B cell (primary cell): ENCODE measurements around the gene FADS2. TPM values are rescaled to one million over a fixed set of nuclear protein-coding genes. Genes with fewer than 3 reads are reported as not detected.

Experiments used
- ATAC-seq: fragments of 200-7000 bp; cut with Tn5 transposase; one replicate; pipeline ENCODE4 v1.10.0; 2021; ENCODE audit warnings: low read depth, mild to moderate bottlenecking, moderate number of reproducible peaks, moderate library complexity
- CTCF ChIA-PET: fragments of 350-600 bp; sonication (Branson Sonifier 250); formaldehyde crosslinking; loops from one replicate; lab custom pipeline; 2021; ENCODE audit warnings: antibody characterized with exemption, inconsistent platforms; lab: Charles Lee
- POLR2A ChIA-PET: fragments of 350-600 bp; sonication (Branson Sonifier 250); formaldehyde crosslinking; loops from one replicate; lab custom pipeline; 2021; ENCODE audit warnings: antibody characterized with exemption; lab: Charles Lee
- DNase-seq: peaks from one replicate; pipeline ENCODE4 v3.0.0; 2013
- H2AFZ ChIP-seq: 2 replicates; pipeline ENCODE4 v1.6.1; 2012; ENCODE audit warnings: mild to moderate bottlenecking, low read depth, low read length; ENCODE audit not compliant: insufficient read depth, poor library complexity, severe bottlenecking
- H3K27ac ChIP-seq, 2 donors: 1 replicate in 1 of 2; 2 replicates in 1 of 2; pipeline ENCODE4 v1.5.1; 2012 to 2013; ENCODE audit warnings: low read length in 2 of 2, mild to moderate bottlenecking in 2 of 2, moderate library complexity in 1 of 2
- H3K27me3 ChIP-seq, 4 experiments: fragments of 200-600 bp in 1 of 4; sonication (generic) in 1 of 4; replicated peaks in 1 of 4; 1 replicate in 2 of 4; 2 replicates in 2 of 4; pipeline versions ENCODE4 v1.6.1 to v1.7.0; 2013 to 2016; ENCODE audit warnings: low read length in 3 of 4, mild to moderate bottlenecking in 2 of 4, mixed read lengths in 1 of 4, moderate library complexity in 1 of 4; ENCODE audit not compliant: insufficient read depth in 4 of 4, control insufficient read depth in 3 of 4; ENCODE audit errors: control extremely low read depth in 1 of 4
- H3K36me3 ChIP-seq, 2 experiments: replicated peaks in 1 of 2; 1 replicate in 1 of 2; 2 replicates in 1 of 2; pipeline versions ENCODE4 v1.6.1 to v1.7.1; 2013; ENCODE audit warnings: low read length in 1 of 2; ENCODE audit not compliant: insufficient read depth in 2 of 2, control insufficient read depth in 1 of 2; ENCODE audit errors: control extremely low read depth in 1 of 2, extremely low read depth in 1 of 2
- H3K4me1 ChIP-seq, 2 donors: fragments of 200-600 bp in 1 of 2; sonication (generic) in 1 of 2; 1 replicate in 1 of 2; 2 replicates in 1 of 2; pipeline versions ENCODE4 v1.5.1 to v1.6.1; 2013 to 2017; ENCODE audit warnings: low read length in 2 of 2; ENCODE audit not compliant: control insufficient read depth in 2 of 2, insufficient read depth in 2 of 2
- H3K4me2 ChIP-seq: replicated peaks from 2 replicates; pipeline ENCODE3; 2012; ENCODE audit warnings: mild to moderate bottlenecking, low read depth, low read length; ENCODE audit not compliant: poor library complexity, severe bottlenecking
- H3K4me3 ChIP-seq, 5 experiments: fragments of 200-600 bp in 1 of 5; sonication (generic) in 1 of 5; 1 replicate in 3 of 5; 2 replicates in 2 of 5; pipeline versions ENCODE4 v1.5.1 to v1.7.0; 2011 to 2016; ENCODE audit warnings: low read length in 4 of 5, mild to moderate bottlenecking in 4 of 5, low read depth in 2 of 5, control low read depth in 1 of 5, moderate library complexity in 1 of 5; ENCODE audit not compliant: insufficient read depth in 1 of 5; ENCODE audit errors: control extremely low read depth in 1 of 5, extremely low read depth in 1 of 5
- H3K79me2 ChIP-seq: fragments of 200-600 bp; sonication (generic); one replicate; pipeline ENCODE4 v1.6.0; 2016; ENCODE audit warnings: low read length; ENCODE audit not compliant: control insufficient read depth, insufficient read depth
- H3K9ac ChIP-seq: fragments of 200-600 bp; sonication (generic); 2 replicates; pipeline ENCODE4 v1.6.1; 2017; ENCODE audit warnings: mild to moderate bottlenecking, low read length, moderate library complexity
- H3K9me3 ChIP-seq, 3 donors: one replicate each; pipeline versions ENCODE4 v1.6.1 to v1.7.1; 2013; ENCODE audit warnings: low read length in 2 of 3; ENCODE audit not compliant: control insufficient read depth in 2 of 3, insufficient read depth in 1 of 3; ENCODE audit errors: control extremely low read depth in 1 of 3
- H4K20me1 ChIP-seq: 2 replicates; pipeline ENCODE4 v1.6.0; 2012; ENCODE audit warnings: mild to moderate bottlenecking, low read length; ENCODE audit not compliant: insufficient read depth, control insufficient read depth, poor library complexity, severe bottlenecking
- H3K27ac Mint-ChIP-seq: one replicate; pipeline ENCODE4 v1.8.0; 2021; ENCODE audit warnings: mixed read lengths
- H3K27me3 Mint-ChIP-seq: one replicate; pipeline ENCODE4 v1.8.0; 2021; ENCODE audit warnings: mixed read lengths
- H3K4me1 Mint-ChIP-seq: one replicate; pipeline ENCODE4 v1.8.0; 2021; ENCODE audit warnings: mixed read lengths
- H3K4me3 Mint-ChIP-seq: one replicate; pipeline ENCODE4 v1.8.0; 2021; ENCODE audit warnings: mixed read lengths
- H3K9me3 Mint-ChIP-seq: one replicate; pipeline ENCODE4 v1.8.0; 2022; ENCODE audit warnings: mixed read lengths; ENCODE audit not compliant: insufficient read depth
- EZH2 ChIP-seq: IDR thresholded peaks from 2 replicates; pipeline ENCODE4 v1.6.1; 2012; ENCODE audit warnings: borderline replicate concordance, low read depth, mild to moderate bottlenecking, moderate library complexity, low read length; ENCODE audit not compliant: insufficient read depth, poor library complexity, severe bottlenecking
- WGBS: methylation state at CpG from one replicate; pipeline ENCODE4 v1.1.5; 2013; ENCODE audit warnings: missing lambda C conversion rate; ENCODE audit not compliant: insufficient coverage; 5-methylcytosine and 5-hydroxymethylcytosine counted together
- intact Hi-C: fragments of 100-400 bp; cut with micrococcal nuclease; formaldehyde crosslinking; loops from one replicate; pipeline ENCODE4 v1.10.0; 2022
- polyA plus RNA-seq: library from polyadenylated mRNA; depleted of rRNA; stranded (reverse); fragments of >200 nt; gene quantifications from 2 replicates; pipeline ENCODE4 v1.2.3, GENCODE V29; 2012
- total RNA-seq, 2 donors: library from RNA; stranded (reverse); fragments of 120-200 nt in 1 of 2; gene quantifications; 1 replicate in 1 of 2; 2 replicates in 1 of 2; pipeline versions ENCODE4 v1.2.3 to v1.2.4, GENCODE V29; 2013 to 2022
- TF ChIP-seq, protein P1 (sequence below): fragments of 200-600 bp; IDR thresholded peaks from one replicate; pipeline ENCODE4 v1.8.0; 2022; ENCODE audit warnings: antibody characterized with exemption, mild to moderate bottlenecking

FADS2 gene
- total and polyA plus RNA-seq, 2 donors (not counting 1 experiment from before 2014, with no cell fraction given), result 1.5 to 5.9 TPM

DNA sequence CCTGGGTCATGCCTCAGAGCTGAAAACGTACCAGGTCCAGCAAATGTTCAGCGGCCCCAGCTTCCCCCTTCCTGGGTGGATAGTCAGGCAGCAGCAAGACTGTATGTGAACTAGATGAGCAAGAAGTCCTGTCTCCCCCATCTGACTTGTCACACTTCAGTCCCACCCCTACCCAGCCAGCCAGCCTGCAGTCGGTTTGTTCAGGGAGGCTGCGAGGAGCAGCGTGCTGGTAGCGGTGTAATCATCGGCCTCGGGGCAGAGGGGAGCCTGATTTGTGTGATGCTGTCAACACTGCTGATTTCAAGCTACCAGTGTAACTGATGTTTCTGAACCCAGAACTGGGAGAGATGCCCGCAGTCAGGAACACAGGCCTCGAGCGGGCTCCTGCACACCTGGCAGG is 45.3 kb upstream of the FADS2 start:
- H3K27me3 ChIP-seq, result peaks cover 0 to 4% (median 0%) of the 10 kb centered on the region in 4 experiments
- peaks cover 0 to 17% of the 10 kb centered on the region in 2 experiments for H3K36me3 ChIP-seq
- H3K4me1 ChIP-seq, result peaks cover 11 to 13% of the 10 kb centered on the region in 2 donors
- TF ChIP-seq EZH2, result no peak
- TF ChIP-seq, protein P1, sequence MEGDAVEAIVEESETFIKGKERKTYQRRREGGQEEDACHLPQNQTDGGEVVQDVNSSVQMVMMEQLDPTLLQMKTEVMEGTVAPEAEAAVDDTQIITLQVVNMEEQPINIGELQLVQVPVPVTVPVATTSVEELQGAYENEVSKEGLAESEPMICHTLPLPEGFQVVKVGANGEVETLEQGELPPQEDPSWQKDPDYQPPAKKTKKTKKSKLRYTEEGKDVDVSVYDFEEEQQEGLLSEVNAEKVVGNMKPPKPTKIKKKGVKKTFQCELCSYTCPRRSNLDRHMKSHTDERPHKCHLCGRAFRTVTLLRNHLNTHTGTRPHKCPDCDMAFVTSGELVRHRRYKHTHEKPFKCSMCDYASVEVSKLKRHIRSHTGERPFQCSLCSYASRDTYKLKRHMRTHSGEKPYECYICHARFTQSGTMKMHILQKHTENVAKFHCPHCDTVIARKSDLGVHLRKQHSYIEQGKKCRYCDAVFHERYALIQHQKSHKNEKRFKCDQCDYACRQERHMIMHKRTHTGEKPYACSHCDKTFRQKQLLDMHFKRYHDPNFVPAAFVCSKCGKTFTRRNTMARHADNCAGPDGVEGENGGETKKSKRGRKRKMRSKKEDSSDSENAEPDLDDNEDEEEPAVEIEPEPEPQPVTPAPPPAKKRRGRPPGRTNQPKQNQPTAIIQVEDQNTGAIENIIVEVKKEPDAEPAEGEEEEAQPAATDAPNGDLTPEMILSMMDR, result no peak
- peaks cover 11% of the 10 kb centered on the region for H4K20me1 ChIP-seq
- no peaks in the 10 kb centered on the region for H3K9me3 Mint-ChIP-seq
- H3K27ac ChIP-seq, result no peak overlapping the region
- DNase-seq, result no peak
- no peak overlapping the region for H3K4me2 ChIP-seq
- H3K27me3 Mint-ChIP-seq, result peaks cover 5% of the 10 kb centered on the region
- CTCF ChIA-PET, result interaction anchor here (1.5 kb wide), 1 partner anchor 88 kb away, joined by 3 read pairs; no protein-coding TSS in a partner anchor
- H3K79me2 ChIP-seq, result no peaks in the 10 kb centered on the region
- intact Hi-C loops, result no loop called here
- no peaks in the 10 kb centered on the region for H3K9me3 ChIP-seq
- no peak overlapping the region for H2AFZ ChIP-seq
- ATAC-seq, result no peak
- H3K27ac Mint-ChIP-seq, result no peak overlapping the region
- no peak overlapping the region for H3K4me3 Mint-ChIP-seq
- peaks cover 8% of the 10 kb centered on the region for H3K4me1 Mint-ChIP-seq
- WGBS, result 96% methylated on average over 11 of the region's 11 CpGs
- H3K4me3 ChIP-seq, result no peak overlapping the region
- POLR2A ChIA-PET, result no interaction called here
- H3K9ac ChIP-seq, result no peak overlapping the region

DNA sequence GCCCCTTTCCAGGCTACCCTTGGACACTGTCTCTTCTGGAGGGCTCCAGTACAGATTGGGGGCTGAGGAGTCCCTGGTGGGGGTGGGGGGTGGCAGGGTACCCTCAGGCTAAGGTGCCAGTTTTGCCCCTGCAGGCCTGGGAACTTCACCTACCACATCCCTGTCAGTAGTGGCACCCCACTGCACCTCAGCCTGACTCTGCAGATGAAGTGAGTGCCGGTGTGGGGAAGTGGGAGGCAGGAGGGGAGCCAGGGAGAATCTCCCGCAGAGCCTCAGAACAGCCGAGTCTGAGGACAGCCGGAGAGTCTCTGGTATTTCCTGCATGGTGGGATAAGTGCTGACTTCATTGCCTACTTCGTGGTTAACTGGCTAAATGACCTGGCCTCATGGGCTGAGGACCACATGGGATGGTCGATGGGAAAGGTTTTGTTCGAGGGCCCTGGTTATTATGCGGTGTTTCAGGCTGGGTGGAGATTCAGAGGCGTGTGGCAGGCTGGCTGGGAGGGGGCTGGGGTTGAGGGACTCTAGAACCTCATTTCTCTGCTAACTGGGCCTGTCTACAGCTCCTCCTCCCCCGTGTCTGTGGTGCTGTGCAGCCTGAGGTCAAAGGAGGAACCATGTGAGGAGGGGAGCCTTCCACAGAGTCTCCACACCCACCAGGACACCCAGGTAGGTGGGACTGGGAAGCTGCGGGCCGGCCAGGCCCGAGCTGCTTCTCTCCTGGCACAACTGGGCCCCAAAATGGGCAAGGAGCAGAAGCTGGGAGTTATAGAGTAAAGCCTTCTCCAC is 44.2 kb upstream of the FADS2 start:
- H3K4me1 ChIP-seq, result peaks cover 9 to 12% of the 10 kb centered on the region in 2 donors
- no peaks in the 10 kb centered on the region for H3K9me3 Mint-ChIP-seq
- intact Hi-C loops, result no loop called here
- ATAC-seq, result no peak
- H3K4me3 Mint-ChIP-seq, result no peak overlapping the region
- H2AFZ ChIP-seq, result no peak overlapping the region
- POLR2A ChIA-PET, result no interaction called here
- H3K4me2 ChIP-seq, result no peak overlapping the region
- no peak overlapping the region for H3K4me3 ChIP-seq
- H3K27me3 Mint-ChIP-seq, result no peaks in the 10 kb centered on the region
- DNase-seq, result no peak
- peaks cover 0 to under 1% (median 0%) of the 10 kb centered on the region in 4 experiments for H3K27me3 ChIP-seq
- peaks cover 4% of the 10 kb centered on the region for H3K4me1 Mint-ChIP-seq
- peaks cover 2% of the 10 kb centered on the region for H3K79me2 ChIP-seq
- H4K20me1 ChIP-seq, result peaks cover 11% of the 10 kb centered on the region
- H3K36me3 ChIP-seq, result peaks cover 0 to 27% of the 10 kb centered on the region in 2 experiments
- no peak overlapping the region for H3K9ac ChIP-seq
- no peak overlapping the region for H3K27ac ChIP-seq
- no peaks in the 10 kb centered on the region for H3K9me3 ChIP-seq
- TF ChIP-seq EZH2, result no peak
- TF ChIP-seq, protein P1, result no peak
- WGBS, result 79% methylated on average over 10 of the region's 13 CpGs
- no peak overlapping the region for H3K27ac Mint-ChIP-seq
- CTCF ChIA-PET, result interaction anchor here (1.4 kb wide), 1 partner anchor 13 kb away, joined by 5 read pairs; no protein-coding TSS in a partner anchor
